Smooth muscle cell (in vitro differentiated cells): ENCODE data around the gene PTGES. TPM values are rescaled to one million over a fixed set of nuclear protein-coding genes. Genes with fewer than 3 reads are reported as not detected.

Experiments used
- DNase-seq: peaks from one replicate; lab custom pipeline; 2025; ENCODE audit not compliant: unreplicated experiment; lab: John Stamatoyannopoulos, UW
- H2AFZ ChIP-seq: fragments of 200-600 bp; sonication (generic); 2 replicates; pipeline ENCODE4 v1.6.0; 2016; ENCODE audit warnings: antibody characterized with exemption, low read depth, mild to moderate bottlenecking
- H3F3A ChIP-seq: fragments of 200-600 bp; sonication (generic); 2 replicates; pipeline ENCODE4 v1.6.0; 2017; ENCODE audit warnings: antibody characterized with exemption, low read depth
- H3K27ac ChIP-seq: fragments of 200-600 bp; sonication (generic); 2 replicates; pipeline ENCODE4 v1.5.1; 2016; ENCODE audit warnings: low read depth, mild to moderate bottlenecking
- H3K27me3 ChIP-seq: fragments of 200-600 bp; sonication (generic); 2 replicates; pipeline ENCODE4 v1.6.1; 2016; ENCODE audit warnings: low read depth, mild to moderate bottlenecking
- H3K36me3 ChIP-seq: fragments of 200-600 bp; sonication (generic); 2 replicates; pipeline ENCODE4 v1.5.1; 2016; ENCODE audit warnings: low read depth
- H3K4me1 ChIP-seq: fragments of 200-600 bp; sonication (generic); 2 replicates; pipeline ENCODE4 v1.5.1; 2016; ENCODE audit warnings: low read depth
- H3K4me2 ChIP-seq: fragments of 200-600 bp; sonication (generic); 2 replicates; pipeline ENCODE4 v1.6.0; 2016; ENCODE audit warnings: mild to moderate bottlenecking
- H3K4me3 ChIP-seq: fragments of 200-600 bp; sonication (generic); 2 replicates; pipeline ENCODE4 v1.5.1; 2016; ENCODE audit warnings: mild to moderate bottlenecking
- H3K79me2 ChIP-seq: fragments of 200-600 bp; sonication (generic); 2 replicates; pipeline ENCODE4 v1.6.0; 2016; ENCODE audit warnings: low read depth, mild to moderate bottlenecking
- H3K9ac ChIP-seq: fragments of 200-600 bp; sonication (generic); 2 replicates; pipeline ENCODE4 v1.6.0; 2016; ENCODE audit warnings: low read depth
- H3K9me3 ChIP-seq: fragments of 200-600 bp; sonication (generic); replicated peaks from 2 replicates; pipeline ENCODE4 v1.5.1; 2016; ENCODE audit warnings: low read depth
- H4K20me1 ChIP-seq: fragments of 200-600 bp; sonication (generic); 2 replicates; pipeline ENCODE4 v1.6.0; 2016; ENCODE audit warnings: low read depth
- CTCF ChIP-seq: fragments of 200-600 bp; sonication (generic); IDR thresholded peaks from 2 replicates; pipeline ENCODE4 v1.5.1; 2017; ENCODE audit warnings: borderline replicate concordance, mild to moderate bottlenecking, antibody characterized with exemption; ENCODE audit not compliant: insufficient read depth, poor library complexity, severe bottlenecking
- WGBS: methylation state at CpG from one replicate; pipeline ENCODE4 v1.1.7; 2016; ENCODE audit warnings: low lambda C conversion rate; 5-methylcytosine and 5-hydroxymethylcytosine counted together
- polyA plus RNA-seq: library from polyadenylated mRNA; unstranded; fragments of >200 nt; fragmentation: Nextera tagmentation; extraction: Ambion mirVana; gene quantifications from 2 replicates; pipeline ENCODE4 v1.2.1, GENCODE V29; 2016
- total RNA-seq: library from RNA; depleted of rRNA; stranded (reverse); fragments of >200 nt; gene quantifications from 2 replicates; pipeline ENCODE4 v1.2.3, GENCODE V29; 2014

The PTGES gene
- total and polyA plus RNA-seq, 2 experiments from 2014 or later: 49.5 to 69.6 TPM

- Histone ChIP-seq H3K9ac (no peak overlapping the region), H4K20me1 (no peaks in the 10 kb centered on the region), H3K27me3 (no peaks in the 10 kb centered on the region), H3K4me2 (peak overlapping the region; percentile 52), H3K4me3 (no peak overlapping the region), H3K36me3 (no peaks in the 10 kb centered on the region), H3K27ac (no peak overlapping the region), H3F3A (no peaks in the 10 kb centered on the region), H2AFZ (no peak overlapping the region), H3K4me1 (peaks cover 8% of the 10 kb centered on the region), H3K79me2 (no peaks in the 10 kb centered on the region), H3K9me3 (no peaks in the 10 kb centered on the region)
- DNase-seq: peak; percentile 33
- WGBS: 24% methylated on average over 23 of the region's 23 CpGs
- peak; percentile 92 for TF ChIP-seq CTCF
Observed at GRCh38 chr9:129726322-129727160, 26.3 kb downstream of the PTGES start.

DNA sequence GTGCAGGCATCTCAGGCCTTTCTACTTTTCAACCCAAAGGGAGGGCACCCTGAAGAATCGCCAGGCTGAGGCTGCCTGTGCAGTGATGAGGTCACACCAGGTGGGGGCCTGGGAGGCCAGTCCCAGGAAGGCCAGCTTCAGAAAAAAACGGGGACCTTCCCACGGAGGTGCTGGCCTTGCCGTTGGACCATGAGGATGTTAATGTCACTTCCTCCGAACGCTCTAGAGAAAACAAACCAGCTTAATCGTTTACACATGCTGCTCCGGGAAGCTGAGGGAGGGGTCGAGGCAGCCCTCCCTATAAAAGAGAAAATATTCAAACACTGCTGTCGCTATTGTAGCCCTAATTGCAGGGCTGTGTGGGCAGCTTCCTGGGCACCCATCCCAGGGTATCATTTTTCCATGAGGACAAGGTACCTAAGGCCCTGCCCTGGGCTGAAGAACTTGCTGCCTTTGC lies 27.0 kb downstream of the PTGES start:
- H3K36me3 ChIP-seq: no peaks in the 10 kb centered on the region
- no peak overlapping the region for H3K27ac ChIP-seq
- peaks cover 8% of the 10 kb centered on the region for H3K4me1 ChIP-seq
- 36% methylated on average over 10 of the region's 10 CpGs for WGBS
- H2AFZ ChIP-seq: no peak overlapping the region
- no peak overlapping the region for H3K9ac ChIP-seq
- no peaks in the 10 kb centered on the region for H3K9me3 ChIP-seq
- H3K79me2 ChIP-seq: no peaks in the 10 kb centered on the region
- no peak overlapping the region for H3K4me3 ChIP-seq
- no peak for TF ChIP-seq CTCF
- H4K20me1 ChIP-seq: no peaks in the 10 kb centered on the region
- no peak overlapping the region for H3K4me2 ChIP-seq
- H3F3A ChIP-seq: no peaks in the 10 kb centered on the region
- no peak for DNase-seq
- H3K27me3 ChIP-seq: no peaks in the 10 kb centered on the region

- no peaks in the 10 kb centered on the region for H4K20me1 ChIP-seq
- no peak overlapping the region for H3K27ac ChIP-seq
- H3K4me3 ChIP-seq: no peak overlapping the region
- H2AFZ ChIP-seq: no peak overlapping the region
- TF ChIP-seq CTCF: no peak
- no peak for DNase-seq
- H3F3A ChIP-seq: no peaks in the 10 kb centered on the region
- H3K79me2 ChIP-seq: no peaks in the 10 kb centered on the region
- no peaks in the 10 kb centered on the region for H3K9me3 ChIP-seq
- peaks cover 8% of the 10 kb centered on the region for H3K4me1 ChIP-seq
- no peak overlapping the region for H3K9ac ChIP-seq
- no peaks in the 10 kb centered on the region for H3K27me3 ChIP-seq
- no peak overlapping the region for H3K4me2 ChIP-seq
- 88% methylated on average over 13 of the region's 16 CpGs for WGBS
- H3K36me3 ChIP-seq: no peaks in the 10 kb centered on the region
Observed at GRCh38 chr9:129724456-129725190, 28.2 kb downstream of the PTGES start.
